Lower leg skin (tissue), 4 donors: Measurements from ENCODE around the gene MFSD1. TPM values are rescaled to one million over a fixed set of nuclear protein-coding genes. Genes with fewer than 3 reads are reported as not detected.

Experiments
- DNase-seq, 2 donors: peaks; one replicate each; pipeline ENCODE4 v3.0.0-alpha.2; 2019; ENCODE audit warnings: low spot score in 2 of 2
- H3K4me3 ChIP-seq: fragments of 200-600 bp; sonication (generic); 2 replicates; pipeline ENCODE4 v1.5.1; 2017; ENCODE audit warnings: mild to moderate bottlenecking, low read depth; ENCODE audit not compliant: poor library complexity, severe bottlenecking
- POLR2A ChIP-seq, 2 donors: fragments of 450-650 bp; IDR thresholded peaks; one replicate each; pipeline ENCODE4 v1.6.1; 2016 to 2017; ENCODE audit warnings: antibody characterized with exemption in 2 of 2, mild to moderate bottlenecking in 1 of 2, moderate library complexity in 1 of 2
- WGBS, 2 donors: methylation state at CpG; one replicate each; pipeline ENCODE4 v1.1.5; 2018; 5-methylcytosine and 5-hydroxymethylcytosine counted together
- intact Hi-C: fragments of 100-400 bp; cut with DNase I; formaldehyde crosslinking; loops from one replicate; pipeline ENCODE4 v1.15.0; 2023; ENCODE audit warnings: low total_unique reads
- total RNA-seq, 4 donors: library from RNA; depleted of rRNA; stranded (reverse); fragments of >200 nt; gene quantifications; one replicate each; pipeline ENCODE4 v1.1.0, GENCODE V29; 2016
- TF ChIP-seq, protein P1 (sequence below), 3 donors: fragments of 450-650 bp; IDR thresholded peaks; one replicate each; pipeline ENCODE4 v1.5.1; 2016; ENCODE audit warnings: antibody characterized with exemption in 3 of 3, mild to moderate bottlenecking in 3 of 3, moderate library complexity in 2 of 3

The MFSD1 gene
- total RNA-seq, 4 donors from 2014 or later = 48.9 to 99.2 (median 62.0) TPM

DNA sequence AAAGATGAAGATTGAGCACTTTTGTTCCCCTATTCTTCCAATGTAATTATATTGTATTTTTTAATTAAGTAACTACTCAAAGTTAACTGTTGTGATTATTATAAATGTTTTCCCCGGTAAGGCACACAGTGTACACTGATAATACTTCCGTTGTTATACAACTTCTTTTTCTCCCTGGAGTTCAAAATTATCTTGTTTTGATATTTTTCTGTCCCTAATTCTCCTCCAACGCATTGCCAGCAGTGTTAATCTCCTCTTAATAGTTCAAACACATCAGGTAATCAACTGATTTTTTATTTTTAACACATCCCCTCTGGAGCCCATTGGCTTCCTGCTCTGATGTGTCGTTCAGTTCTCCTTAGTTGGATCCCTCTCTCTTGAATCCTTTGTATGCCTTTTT lies 32.3 kb upstream of the MFSD1 start:
- H3K4me3 ChIP-seq = no peak overlapping the region
- intact Hi-C loops = no loop called here
- TF ChIP-seq, protein P1, sequence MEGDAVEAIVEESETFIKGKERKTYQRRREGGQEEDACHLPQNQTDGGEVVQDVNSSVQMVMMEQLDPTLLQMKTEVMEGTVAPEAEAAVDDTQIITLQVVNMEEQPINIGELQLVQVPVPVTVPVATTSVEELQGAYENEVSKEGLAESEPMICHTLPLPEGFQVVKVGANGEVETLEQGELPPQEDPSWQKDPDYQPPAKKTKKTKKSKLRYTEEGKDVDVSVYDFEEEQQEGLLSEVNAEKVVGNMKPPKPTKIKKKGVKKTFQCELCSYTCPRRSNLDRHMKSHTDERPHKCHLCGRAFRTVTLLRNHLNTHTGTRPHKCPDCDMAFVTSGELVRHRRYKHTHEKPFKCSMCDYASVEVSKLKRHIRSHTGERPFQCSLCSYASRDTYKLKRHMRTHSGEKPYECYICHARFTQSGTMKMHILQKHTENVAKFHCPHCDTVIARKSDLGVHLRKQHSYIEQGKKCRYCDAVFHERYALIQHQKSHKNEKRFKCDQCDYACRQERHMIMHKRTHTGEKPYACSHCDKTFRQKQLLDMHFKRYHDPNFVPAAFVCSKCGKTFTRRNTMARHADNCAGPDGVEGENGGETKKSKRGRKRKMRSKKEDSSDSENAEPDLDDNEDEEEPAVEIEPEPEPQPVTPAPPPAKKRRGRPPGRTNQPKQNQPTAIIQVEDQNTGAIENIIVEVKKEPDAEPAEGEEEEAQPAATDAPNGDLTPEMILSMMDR (IDR thresholded peaks at IDR 0.05) = no peak
- no peak for TF ChIP-seq POLR2A (IDR thresholded peaks at IDR 0.05)
- DNase-seq = no peak
- 54 to 58% methylated on average over 4 of the region's 4 CpGs for WGBS, 2 donors

DNA sequence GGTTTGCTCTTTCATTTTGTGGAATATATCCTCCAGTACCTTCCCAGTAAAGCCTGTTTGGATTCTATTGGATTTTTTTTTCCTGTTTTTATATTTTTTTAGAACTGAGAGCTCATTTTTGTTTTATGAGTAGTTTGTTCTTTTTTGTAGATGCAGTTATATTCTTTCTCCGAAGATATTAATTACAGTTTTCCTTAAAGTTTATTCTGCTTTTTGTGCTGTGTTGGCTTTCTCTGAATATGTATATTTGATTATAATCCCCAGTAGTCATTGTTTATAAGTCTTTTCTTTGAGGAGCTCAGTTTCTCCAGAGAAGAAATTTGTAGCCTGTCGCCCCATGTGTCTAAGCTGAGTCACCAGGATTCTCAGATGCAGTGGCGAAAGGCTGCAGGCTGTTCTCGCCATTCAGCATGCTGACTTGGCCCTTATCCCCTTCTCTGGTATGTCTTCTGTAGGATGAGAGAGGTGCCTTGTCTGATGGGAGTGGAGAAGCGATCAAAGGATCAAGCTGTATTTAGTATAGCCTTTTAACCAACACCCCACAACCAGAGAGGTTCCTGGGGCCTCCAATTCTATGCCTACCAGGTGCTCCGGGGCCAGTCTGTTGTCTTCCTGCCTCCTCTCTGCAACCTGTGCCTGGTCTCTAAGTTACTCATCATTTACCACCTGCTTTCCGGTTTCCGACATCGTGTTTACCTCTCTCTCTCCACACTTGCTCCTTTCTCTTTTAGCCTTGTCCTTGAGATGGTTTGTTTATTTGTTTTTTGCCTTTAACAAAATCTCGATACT lies 31.7 kb upstream of the MFSD1 start:
- TF ChIP-seq, protein P1 (IDR thresholded peaks at IDR 0.05) = no peak
- no peak for TF ChIP-seq POLR2A (IDR thresholded peaks at IDR 0.05)
- DNase-seq = no peak
- intact Hi-C loops = no loop called here
- H3K4me3 ChIP-seq = no peak overlapping the region
- WGBS, 2 donors = 91 to 94% methylated on average over 10 of the region's 10 CpGs

DNA sequence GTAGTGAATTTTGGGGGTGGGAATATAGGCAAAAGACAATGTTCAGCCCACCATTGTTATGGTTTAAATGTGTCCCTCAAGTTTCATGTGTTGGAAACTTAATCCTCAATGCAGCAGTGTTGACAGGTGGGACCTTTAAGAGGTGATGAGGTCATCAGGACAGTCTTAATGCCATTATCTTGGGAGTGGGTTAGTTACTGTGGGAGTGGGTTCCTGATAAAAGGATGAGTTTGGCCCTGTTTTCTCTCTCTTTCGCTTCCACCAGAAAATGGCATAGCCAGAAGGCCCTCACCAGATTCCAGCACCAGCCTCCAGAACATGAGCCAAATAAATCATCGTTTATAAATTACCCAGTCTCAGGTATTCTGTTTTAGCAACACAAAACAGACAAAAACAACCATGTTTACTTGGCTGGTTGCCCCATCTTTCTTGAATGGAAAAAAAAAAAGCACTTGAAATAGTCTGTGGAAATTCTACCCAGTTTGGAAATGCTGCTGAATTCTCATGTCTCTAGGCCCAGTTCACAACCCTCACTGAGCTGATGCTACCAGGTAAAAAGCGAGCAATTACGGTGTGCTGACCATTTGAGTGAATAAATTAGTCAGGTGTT lies 31.0 kb upstream of the MFSD1 start:
- H3K4me3 ChIP-seq = no peak overlapping the region
- WGBS, 2 donors = 85 to 87% methylated on average over 4 of the region's 4 CpGs
- DNase-seq = no peak
- intact Hi-C loops = no loop called here
- TF ChIP-seq POLR2A (IDR thresholded peaks at IDR 0.05) = no peak
- TF ChIP-seq, protein P1 (IDR thresholded peaks at IDR 0.05) = no peak

- intact Hi-C loops = no loop called here
- DNase-seq = no peak
- TF ChIP-seq, protein P1 (IDR thresholded peaks at IDR 0.05) = no peak
- no peak for TF ChIP-seq POLR2A (IDR thresholded peaks at IDR 0.05)
- 75 to 84% methylated on average over 1 of the region's 1 CpG for WGBS, 2 donors
- H3K4me3 ChIP-seq = no peak overlapping the region
Measured at GRCh38 chr3:158771577-158771976, 30.3 kb upstream of the MFSD1 start.

- 60 to 75% methylated on average over 3 of the region's 3 CpGs for WGBS, 2 donors
- no peak overlapping the region for H3K4me3 ChIP-seq
- intact Hi-C loops = no loop called here
- no peak for DNase-seq
- TF ChIP-seq POLR2A (IDR thresholded peaks at IDR 0.05) = no peak
- TF ChIP-seq, protein P1 (IDR thresholded peaks at IDR 0.05) = no peak
Measured at GRCh38 chr3:158771982-158772381, 29.9 kb upstream of the MFSD1 start.
